Stomach smooth muscle (tissue), 2 donors: Measurements from ENCODE around the gene MASP2.
"Not testable (repeated sequence)": the region's sequence is repeated elsewhere in the genome, so short reads cannot be mapped to it uniquely, and the experiment has no call there.

ENCODE experiments used
- H3K27ac ChIP-seq: one replicate; pipeline ENCODE4 v1.7.0; 2013; ENCODE audit warnings: mild to moderate bottlenecking, low read length, inconsistent platforms
- H3K27me3 ChIP-seq, 2 donors: one replicate each; pipeline ENCODE4 v1.7.0; 2013; ENCODE audit warnings: low read length in 2 of 2; ENCODE audit not compliant: insufficient read depth in 2 of 2, control insufficient read depth in 1 of 2
- H3K36me3 ChIP-seq, 2 donors: one replicate each; pipeline ENCODE4 v1.7.0; 2013; ENCODE audit warnings: low read length in 2 of 2; ENCODE audit not compliant: control insufficient read depth in 2 of 2, insufficient read depth in 2 of 2
- H3K4me1 ChIP-seq: one replicate; pipeline ENCODE4 v1.7.0; 2013; ENCODE audit warnings: low read length; ENCODE audit not compliant: control insufficient read depth, insufficient read depth
- H3K4me3 ChIP-seq, 2 donors: one replicate each; pipeline ENCODE4 v1.7.0; 2013; ENCODE audit warnings: low read length in 2 of 2
- H3K9ac ChIP-seq, 2 donors: one replicate each; pipeline ENCODE4 v1.7.0; 2013; ENCODE audit warnings: low read length in 2 of 2, mild to moderate bottlenecking in 1 of 2
- H3K9me3 ChIP-seq, 2 donors: one replicate each; pipeline ENCODE4 v1.7.0; 2013; ENCODE audit warnings: low read length in 2 of 2; ENCODE audit not compliant: control insufficient read depth in 2 of 2
- donor health status: healthy.
- donor health status: Pancreatic carcinoma.

Gene MASP2

GRCh38 chr1:11037019-11037739 lies 9.9 kb downstream of the MASP2 start:
- not testable (repeated sequence) for H3K27me3 ChIP-seq, H3K4me1 ChIP-seq, H3K4me3 ChIP-seq, H3K27ac ChIP-seq, H3K9me3 ChIP-seq, H3K36me3 ChIP-seq, H3K9ac ChIP-seq

- H3K4me1 ChIP-seq: no peaks in the 10 kb centered on the region
- H3K27ac ChIP-seq: no peak overlapping the region
- peaks cover 12 to 16% of the 10 kb centered on the region in 2 donors for H3K36me3 ChIP-seq
- no peaks in the 10 kb centered on the region for H3K9me3 ChIP-seq
- no peaks in the 10 kb centered on the region for H3K27me3 ChIP-seq
- H3K4me3 ChIP-seq: no peak overlapping the region
- no peak overlapping the region for H3K9ac ChIP-seq
Measured at GRCh38 chr1:11031624-11032262, 15.3 kb downstream of the MASP2 start.

DNA sequence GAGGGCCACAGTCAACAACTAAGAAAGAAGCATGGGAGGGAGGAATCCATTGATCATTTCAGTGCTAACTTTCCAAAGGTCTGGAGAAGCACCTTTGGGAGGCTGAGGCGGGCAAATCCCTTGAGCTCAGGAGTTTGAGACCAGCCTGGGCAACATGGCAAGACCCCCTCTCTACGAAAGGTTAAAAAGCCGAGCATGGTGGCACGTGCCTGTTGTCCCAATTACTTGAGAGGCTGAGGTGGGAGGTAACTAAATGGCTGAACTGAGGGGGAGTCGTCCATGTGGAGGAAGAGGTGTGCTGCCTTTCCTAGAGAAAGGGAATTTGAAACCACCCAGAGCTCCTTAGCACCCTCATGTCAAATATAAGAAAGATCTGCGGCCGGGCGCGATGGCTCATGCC lies 16.2 kb downstream of the MASP2 start:
- Histone ChIP-seq H3K27ac (no peak overlapping the region), H3K4me3 (no peak overlapping the region), H3K4me1 (no peaks in the 10 kb centered on the region), H3K9me3 (no peaks in the 10 kb centered on the region), H3K9ac (no peak overlapping the region), H3K27me3 (no peaks in the 10 kb centered on the region), H3K36me3 (peaks cover 19 to 21% of the 10 kb centered on the region in 2 donors)

GRCh38 chr1:11028018-11028417 lies 19.0 kb downstream of the MASP2 start:
- H3K9me3 ChIP-seq: no peaks in the 10 kb centered on the region

DNA sequence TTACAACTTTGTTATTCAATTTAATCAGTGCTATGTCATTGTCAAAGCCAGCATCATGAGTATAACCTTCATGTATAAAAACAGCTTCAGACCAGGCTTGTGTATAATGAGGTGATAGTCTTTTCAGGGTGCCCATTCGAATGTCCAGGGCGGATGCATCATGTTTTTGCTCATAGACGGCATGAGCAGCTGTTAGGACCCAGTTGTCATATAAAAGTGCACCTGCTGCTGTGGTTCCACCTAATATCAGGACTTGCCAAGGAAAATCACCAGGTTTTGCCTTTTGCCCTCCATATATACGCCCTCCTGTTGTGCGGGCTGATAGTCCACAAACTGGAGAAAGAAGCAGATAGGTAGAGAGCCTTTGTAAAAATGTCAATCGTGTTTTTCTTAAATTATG lies 19.7 kb downstream of the MASP2 start:
- Histone ChIP-seq H3K9me3 (no peaks in the 10 kb centered on the region), H3K9ac (no peak overlapping the region), H3K27ac (no peak overlapping the region), H3K27me3 (no peaks in the 10 kb centered on the region), H3K4me1 (no peaks in the 10 kb centered on the region), H3K36me3 (peaks cover 40 to 46% of the 10 kb centered on the region in 2 donors), H3K4me3 (no peak overlapping the region)

More at GRCh38 chr1:11028018-11028417, 19.0 kb downstream of the MASP2 start:
- Histone ChIP-seq H3K36me3 (peaks cover 37 to 42% of the 10 kb centered on the region in 2 donors), H3K4me1 (no peaks in the 10 kb centered on the region), H3K4me3 (no peak overlapping the region), H3K27ac (no peak overlapping the region), H3K9ac (no peak overlapping the region), H3K27me3 (no peaks in the 10 kb centered on the region)

- H3K9me3 ChIP-seq: no peaks in the 10 kb centered on the region
- no peak overlapping the region for H3K9ac ChIP-seq
- no peak overlapping the region for H3K4me3 ChIP-seq
- no peaks in the 10 kb centered on the region for H3K4me1 ChIP-seq
- H3K27me3 ChIP-seq: no peaks in the 10 kb centered on the region
- peaks cover 44 to 50% of the 10 kb centered on the region in 2 donors for H3K36me3 ChIP-seq
- H3K27ac ChIP-seq: no peak overlapping the region
Measured at GRCh38 chr1:11026903-11027302, 20.1 kb downstream of the MASP2 start.

- H3K9ac ChIP-seq: no peak overlapping the region
- H3K27me3 ChIP-seq: no peaks in the 10 kb centered on the region
- H3K4me3 ChIP-seq: no peak overlapping the region
- H3K4me1 ChIP-seq: no peaks in the 10 kb centered on the region
- H3K9me3 ChIP-seq: no peaks in the 10 kb centered on the region
- peaks cover 52 to 57% of the 10 kb centered on the region in 2 donors for H3K36me3 ChIP-seq
- H3K27ac ChIP-seq: no peak overlapping the region
Measured at GRCh38 chr1:11026052-11026451, 21.0 kb downstream of the MASP2 start.

DNA sequence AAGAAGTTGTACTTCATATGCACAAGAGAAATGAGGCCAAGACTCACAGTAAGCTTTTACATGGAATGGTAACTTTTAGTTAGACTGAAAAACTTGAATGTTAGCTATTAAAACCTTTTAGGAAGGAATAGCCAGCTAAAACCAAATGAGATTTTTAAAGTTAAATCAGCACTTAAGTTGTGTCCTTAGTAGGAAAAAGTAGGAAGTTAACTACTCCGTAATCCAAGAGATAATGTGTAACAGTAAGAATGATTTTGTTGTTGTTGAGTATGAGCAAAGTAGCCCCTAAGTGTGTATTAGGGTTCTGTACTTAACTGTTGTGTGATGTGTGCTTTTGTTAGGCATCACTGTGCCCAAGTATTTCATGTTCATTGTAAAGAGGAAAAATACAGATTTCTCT lies 21.4 kb downstream of the MASP2 start:
- Histone ChIP-seq H3K4me3 (no peak overlapping the region), H3K27ac (no peak overlapping the region), H3K9me3 (no peaks in the 10 kb centered on the region), H3K36me3 (peaks cover 51 to 59% of the 10 kb centered on the region in 2 donors), H3K27me3 (no peaks in the 10 kb centered on the region), H3K9ac (no peak overlapping the region), H3K4me1 (no peaks in the 10 kb centered on the region)

DNA sequence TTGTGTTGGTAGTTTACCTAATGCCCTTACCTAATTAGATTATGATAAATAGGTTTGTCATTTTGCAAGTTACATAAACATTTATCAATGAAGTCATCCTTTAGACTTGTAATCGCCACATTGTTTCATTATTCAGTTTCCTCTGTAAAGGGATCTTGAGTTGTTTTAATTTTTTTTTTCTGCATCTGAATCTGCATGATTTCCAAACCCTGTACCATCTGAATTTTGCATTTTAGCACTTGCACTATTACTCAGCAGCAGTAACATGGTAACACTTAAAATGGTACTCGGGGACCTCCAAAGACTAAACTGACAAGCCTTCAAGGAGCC lies 22.2 kb downstream of the MASP2 start:
- Histone ChIP-seq H3K4me3 (no peak overlapping the region), H3K9ac (no peak overlapping the region), H3K4me1 (no peaks in the 10 kb centered on the region), H3K27me3 (no peaks in the 10 kb centered on the region), H3K36me3 (peaks cover 51 to 65% of the 10 kb centered on the region in 2 donors), H3K9me3 (no peaks in the 10 kb centered on the region), H3K27ac (no peak overlapping the region)

GRCh38 chr1:11024154-11024873 lies 22.7 kb downstream of the MASP2 start:
- Histone ChIP-seq H3K9ac (no peak overlapping the region), H3K4me3 (no peak overlapping the region), H3K27ac (no peak overlapping the region), H3K4me1 (no peaks in the 10 kb centered on the region), H3K27me3 (no peaks in the 10 kb centered on the region), H3K36me3 (peaks cover 53 to 66% of the 10 kb centered on the region in 2 donors), H3K9me3 (no peaks in the 10 kb centered on the region)

DNA sequence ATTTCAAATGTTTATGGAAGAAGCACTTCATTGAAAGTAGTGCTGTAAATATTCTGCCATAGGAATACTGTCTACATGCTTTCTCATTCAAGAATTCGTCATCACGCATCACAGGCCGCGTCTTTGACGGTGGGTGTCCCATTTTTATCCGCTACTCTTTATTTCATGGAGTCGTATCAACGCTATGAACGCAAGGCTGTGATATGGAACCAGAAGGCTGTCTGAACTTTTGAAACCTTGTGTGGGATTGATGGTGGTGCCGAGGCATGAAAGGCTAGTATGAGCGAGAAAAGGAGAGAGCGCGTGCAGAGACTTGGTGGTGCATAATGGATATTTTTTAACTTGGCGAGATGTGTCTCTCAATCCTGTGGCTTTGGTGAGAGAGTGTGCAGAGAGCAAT lies 23.8 kb downstream of the MASP2 start:
- Histone ChIP-seq H3K9ac (no peak overlapping the region), H3K27ac (no peak overlapping the region), H3K4me1 (no peaks in the 10 kb centered on the region), H3K4me3 (no peak overlapping the region), H3K36me3 (peaks cover 64 to 77% of the 10 kb centered on the region in 2 donors), H3K27me3 (no peaks in the 10 kb centered on the region), H3K9me3 (no peaks in the 10 kb centered on the region)
